A549 treated with AZD9567 at 1 μM for 4 hours (cell line): Measurements from ENCODE around the gene PCDHB10. TPM values are rescaled to one million over a fixed set of nuclear protein-coding genes. Genes with fewer than 3 reads are reported as not detected.

Experiments
- total RNA-seq: library from RNA; stranded (reverse); fragments of 200-300 nt; extraction: Qiagen RNA extraction; gene quantifications from 5 replicates; pipeline ENCODE4 v1.2.3, GENCODE V29; 2022; ENCODE audit not compliant: insufficient read depth

PCDHB10 gene
- 0.04 to 0.05 TPM in 2 of 5 replicates, not detected in the others for total RNA-seq

DNA sequence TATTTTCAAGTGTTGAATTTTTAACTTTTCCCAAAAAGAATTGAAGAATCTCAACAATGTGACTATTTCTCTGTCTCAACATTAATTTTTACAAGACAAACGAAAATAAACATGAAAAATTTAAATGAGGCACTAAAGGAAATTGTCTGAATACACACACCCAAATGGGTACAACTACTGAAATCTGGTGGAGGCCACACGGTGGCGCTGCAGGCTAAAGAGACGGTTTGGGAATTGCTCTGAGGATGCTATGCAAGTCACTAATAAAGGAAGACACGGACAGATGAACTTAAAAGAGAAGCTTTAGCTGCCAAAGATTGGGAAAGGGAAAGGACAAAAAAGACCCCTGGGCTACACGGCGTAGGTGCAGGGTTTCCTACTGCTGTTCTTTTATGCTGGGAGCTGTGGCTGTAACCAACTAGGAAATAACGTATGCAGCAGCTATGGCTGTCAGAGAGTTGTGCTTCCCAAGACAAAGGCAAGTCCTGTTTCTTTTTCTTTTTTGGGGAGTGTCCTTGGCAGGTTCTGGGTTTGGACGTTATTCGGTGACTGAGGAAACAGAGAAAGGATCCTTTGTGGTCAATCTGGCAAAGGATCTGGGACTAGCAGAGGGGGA, at the start of gene PCDHB10:
TSS of gene PCDHB10 (plus strand) at position 244 of the 616 bp plus-strand sequence. CDS start at position 444, 200 bp downstream.

GRCh38 chr5:141149812-141150211, 42.3 kb upstream of the PCDHB10 start, which contains the start of gene PCDHB6:
Gene PCDHB6, plus strand, starts transcription at chr5:141150057. Its CDS starts 201 bp downstream, at chr5:141150258.

DNA sequence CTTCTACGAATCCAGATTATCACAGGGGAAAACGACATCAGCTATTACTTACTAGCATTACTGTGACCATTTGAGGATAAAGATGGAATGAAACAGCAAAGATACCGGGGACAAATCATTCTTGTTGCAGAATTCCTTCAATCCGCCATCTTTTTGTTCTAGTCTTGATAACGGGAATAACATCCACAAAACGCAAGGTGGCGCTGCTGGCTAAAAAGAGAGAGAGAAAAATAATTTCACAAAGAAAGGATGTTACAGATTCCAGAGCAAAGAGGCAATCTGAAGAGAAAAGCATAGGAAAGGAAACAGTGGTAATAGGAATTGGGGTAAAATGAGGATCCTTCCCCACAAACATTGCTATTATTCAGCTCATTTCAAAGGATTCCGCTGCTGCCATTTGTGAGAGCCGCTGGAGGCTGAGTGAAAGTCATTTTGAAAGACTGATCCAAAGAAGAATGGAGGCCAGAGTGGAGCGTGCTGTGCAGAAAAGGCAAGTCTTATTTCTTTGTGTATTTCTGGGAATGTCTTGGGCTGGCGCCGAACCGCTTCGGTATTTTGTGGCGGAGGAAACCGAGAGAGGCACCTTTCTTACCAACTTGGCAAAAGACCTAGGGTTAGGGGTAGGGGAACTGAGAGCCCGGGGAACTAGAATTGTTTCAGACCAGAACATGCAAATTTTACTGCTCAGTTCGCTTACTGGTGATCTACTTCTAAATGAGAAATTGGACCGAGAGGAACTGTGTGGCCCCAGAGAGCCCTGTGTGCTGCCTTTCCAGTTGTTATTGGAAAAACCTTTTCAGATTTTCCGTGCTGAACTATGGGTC, 19.6 kb upstream of the PCDHB10 start, which contains the start of gene PCDHB7:
TSS of gene PCDHB7 (plus strand) at position 264 of the 824 bp plus-strand sequence. CDS start at position 456, 192 bp downstream.

DNA sequence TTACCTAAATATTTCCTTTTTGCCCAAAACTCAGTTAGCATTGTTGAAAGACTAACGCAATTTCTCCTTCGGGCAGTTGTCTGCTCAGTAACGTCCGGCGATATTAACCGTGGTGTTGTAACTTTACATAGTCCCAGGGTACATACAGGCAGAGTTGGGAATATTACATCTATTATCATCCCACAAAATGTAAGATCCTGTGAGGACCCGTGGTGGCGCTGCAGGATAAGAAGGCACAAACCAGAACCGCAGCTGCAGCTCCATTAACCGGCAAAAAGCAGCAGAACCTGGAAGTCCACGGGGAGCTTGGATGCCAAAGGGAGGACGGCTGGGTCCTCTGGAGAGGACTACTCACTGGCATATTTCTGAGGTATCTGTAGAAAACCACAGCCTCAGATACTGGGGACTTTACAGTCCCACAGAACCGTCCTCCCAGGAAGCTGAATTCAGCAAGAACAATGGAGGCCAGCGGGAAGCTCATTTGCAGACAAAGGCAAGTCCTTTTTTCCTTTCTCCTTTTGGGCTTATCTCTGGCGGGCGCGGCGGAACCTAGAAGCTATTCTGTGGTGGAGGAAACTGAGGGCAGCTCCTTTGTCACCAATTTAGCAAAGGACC, 14.5 kb upstream of the PCDHB10 start, which contains the start of gene PCDHB8:
TSS of gene PCDHB8 (plus strand) at position 214 of the 615 bp plus-strand sequence. CDS start at position 459, 245 bp downstream.

GRCh38 chr5:141182248-141182647, 9.9 kb upstream of the PCDHB10 start, which contains the start of gene PCDHB16:
Gene PCDHB16, plus strand, starts transcription at chr5:141182387. Its CDS starts 173 bp downstream, at chr5:141182560.

GRCh38 chr5:141186897-141187512, 5.1 kb upstream of the PCDHB10 start, which contains the start of gene PCDHB9:
Gene PCDHB9, plus strand, starts transcription at chr5:141187161. Its CDS starts 158 bp downstream, at chr5:141187319.

GRCh38 chr5:141199359-141200235, 7.4 kb downstream of the PCDHB10 start, which contains the start of gene PCDHB11:
Gene PCDHB11, plus strand, starts transcription at chr5:141199627. Its CDS starts 148 bp downstream, at chr5:141199775.

DNA sequence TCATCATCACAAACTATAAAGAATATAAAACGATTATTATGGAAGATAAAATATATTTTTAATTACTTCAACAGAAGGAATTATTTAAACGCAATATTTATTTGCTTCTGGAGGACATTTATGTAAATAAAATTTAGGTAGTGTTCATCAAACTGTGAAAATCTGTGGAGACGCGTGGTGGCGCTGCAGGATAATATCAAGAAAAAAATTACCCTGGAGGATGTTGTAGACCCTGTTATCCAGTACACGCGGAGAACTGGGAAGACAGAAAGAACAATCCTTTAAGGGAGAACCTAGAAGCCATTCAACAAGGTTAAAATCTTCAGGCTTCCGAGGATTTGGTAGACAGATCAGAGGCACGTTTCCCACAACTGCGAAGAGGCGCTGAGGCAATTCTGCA, 16.3 kb downstream of the PCDHB10 start, which contains the start of gene PCDHB12:
TSS of gene PCDHB12 (plus strand) at position 242 of the 400 bp plus-strand sequence. CDS start 189 bp downstream, outside the sequence.

DNA sequence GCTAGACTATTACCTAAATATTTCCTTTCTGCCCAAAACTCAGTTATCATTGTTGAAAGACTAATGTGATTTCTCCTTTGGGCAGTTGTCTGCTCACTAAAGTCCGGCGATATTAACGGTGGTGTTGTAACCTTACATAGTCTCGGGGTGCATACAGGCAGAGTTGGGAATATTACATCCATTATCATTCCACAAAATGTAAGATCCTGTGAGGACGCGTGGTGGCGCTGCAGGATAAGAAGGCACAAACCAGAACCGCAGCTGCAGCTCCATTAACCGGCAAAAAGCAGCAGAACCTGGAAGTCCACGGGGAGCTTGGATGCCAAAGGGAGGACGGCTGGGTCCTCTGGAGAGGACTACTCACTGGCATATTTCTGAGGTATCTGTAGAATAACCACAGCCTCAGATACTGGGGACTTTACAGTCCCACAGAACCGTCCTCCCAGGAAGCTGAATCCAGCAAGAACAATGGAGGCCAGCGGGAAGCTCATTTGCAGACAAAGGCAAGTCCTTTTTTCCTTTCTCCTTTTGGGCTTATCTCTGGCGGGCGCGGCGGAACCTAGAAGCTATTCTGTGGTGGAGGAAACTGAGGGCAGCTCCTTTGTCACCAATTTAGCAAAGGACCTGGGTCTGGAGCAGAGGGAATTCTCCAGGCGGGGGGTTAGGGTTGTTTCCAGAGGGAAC, 21.6 kb downstream of the PCDHB10 start, which contains the start of gene PCDHB13:
TSS of gene PCDHB13 (plus strand) at position 264 of the 684 bp plus-strand sequence. CDS start at position 469, 205 bp downstream.

DNA sequence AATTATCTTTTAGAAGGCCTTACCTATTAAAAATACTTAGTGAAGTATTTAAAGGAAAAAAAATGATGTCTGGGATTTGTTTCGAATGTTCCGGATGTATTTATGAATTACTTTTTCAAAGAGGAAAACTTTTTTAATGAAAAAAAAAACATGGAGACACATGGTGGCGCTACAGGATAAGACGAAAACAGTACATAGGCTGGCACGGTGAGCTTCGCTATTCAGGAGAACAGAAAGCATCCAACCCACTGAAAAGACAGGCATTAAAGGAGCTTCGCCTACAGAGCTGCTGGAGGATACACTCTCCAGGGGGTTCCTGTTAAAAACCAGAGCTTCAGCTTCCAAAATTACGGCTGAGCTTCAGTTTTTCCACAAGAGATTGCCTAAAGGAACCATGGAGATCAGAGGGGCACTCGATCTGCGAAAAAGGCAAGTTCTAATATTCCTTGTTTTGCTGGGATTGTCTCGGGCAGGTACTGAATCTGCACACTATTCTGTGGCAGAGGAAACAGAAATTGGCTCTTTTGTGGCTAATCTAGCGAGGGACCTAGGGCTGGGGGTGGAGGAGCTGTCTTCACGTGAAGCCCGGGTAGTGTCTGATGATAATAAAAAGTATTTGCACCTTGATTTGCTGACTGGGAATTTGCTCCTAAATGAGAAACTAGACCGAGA, 31.1 kb downstream of the PCDHB10 start, which contains the start of gene PCDHB14:
TSS of gene PCDHB14 (plus strand) at position 232 of the 672 bp plus-strand sequence. CDS start at position 395, 163 bp downstream.

Other genes starting within 250 kb of the PCDHB10 start
- 3.1 to 3.5 TPM (median 3.3 TPM) in 5 replicates for gene PCDHAC2, start 225.9 kb upstream of the PCDHB10 start, total RNA-seq
- gene PCDHB1, start 141.0 kb upstream of the PCDHB10 start, total RNA-seq: not detected in 5 replicates
- 0.77 to 3.1 TPM (median 3.1 TPM) in 5 replicates for gene PCDHB2, start 97.7 kb upstream of the PCDHB10 start, total RNA-seq
- 0.02 to 0.05 TPM (median 0.03 TPM) in 3 of 5 replicates, not detected in the others for gene PCDHB3, start 91.9 kb upstream of the PCDHB10 start, total RNA-seq
- gene PCDHB4, start 70.5 kb upstream of the PCDHB10 start, total RNA-seq: 0.03 to 0.06 TPM (median 0.05 TPM) in 3 of 5 replicates, not detected in the others
- 1.2 to 2.1 TPM (median 1.3 TPM) in 5 replicates for gene PCDHB5, start 57.1 kb upstream of the PCDHB10 start, total RNA-seq
- 0.71 to 1.3 TPM (median 0.88 TPM) in 5 replicates for gene PCDHB6, start 42.3 kb upstream of the PCDHB10 start, total RNA-seq
- gene PCDHB7, start 19.7 kb upstream of the PCDHB10 start, total RNA-seq: 0.02 TPM in 1 of 5 replicates, not detected in the others
- gene PCDHB8, start 14.6 kb upstream of the PCDHB10 start, total RNA-seq: 0.21 to 0.30 TPM (median 0.25 TPM) in 4 of 5 replicates, not detected in the other
- gene PCDHB16, start 10.0 kb upstream of the PCDHB10 start, total RNA-seq: 0.02 to 0.09 TPM (median 0.06 TPM) in 4 of 5 replicates, not detected in the other
- 0.02 to 0.20 TPM (median 0.05 TPM) in 3 of 5 replicates, not detected in the others for gene PCDHB9, start 5.2 kb upstream of the PCDHB10 start, total RNA-seq
- gene PCDHB11, start 7.3 kb downstream of the PCDHB10 start, total RNA-seq: 0.02 to 0.06 TPM (median 0.05 TPM) in 4 of 5 replicates, not detected in the other
- gene PCDHB12, start 16.4 kb downstream of the PCDHB10 start, total RNA-seq: 0.06 TPM in 1 of 5 replicates, not detected in the others
- 0.05 to 0.06 TPM (median 0.06 TPM) in 4 of 5 replicates, not detected in the other for gene PCDHB13, start 21.6 kb downstream of the PCDHB10 start, total RNA-seq
- gene PCDHB14, start 31.0 kb downstream of the PCDHB10 start, total RNA-seq: 0.06 to 0.11 TPM (median 0.06 TPM) in 4 of 5 replicates, not detected in the other
- gene PCDHB15, start 53.0 kb downstream of the PCDHB10 start, total RNA-seq: 0.02 to 0.09 TPM (median 0.07 TPM) in 4 of 5 replicates, not detected in the other
- not detected in 5 replicates for gene SLC25A2, start 111.7 kb downstream of the PCDHB10 start, total RNA-seq
- gene TAF7, start 128.4 kb downstream of the PCDHB10 start, total RNA-seq: 60.6 to 75.9 TPM (median 73.6 TPM) in 5 replicates
- gene PCDHGA1, start 138.2 kb downstream of the PCDHB10 start, total RNA-seq: 0.22 to 0.39 TPM (median 0.28 TPM) in 4 of 5 replicates, not detected in the other
- gene PCDHGA2, start 146.4 kb downstream of the PCDHB10 start, total RNA-seq: 0.42 to 1.1 TPM (median 0.53 TPM) in 5 replicates
- gene PCDHGA3, start 151.5 kb downstream of the PCDHB10 start, total RNA-seq: 0.02 TPM in 2 of 5 replicates, not detected in the others
- 1.2 to 1.7 TPM (median 1.5 TPM) in 4 of 5 replicates, not detected in the other for gene PCDHGB1, start 157.7 kb downstream of the PCDHB10 start, total RNA-seq
- gene PCDHGA4, start 162.7 kb downstream of the PCDHB10 start, total RNA-seq: 0.08 to 0.17 TPM (median 0.13 TPM) in 4 of 5 replicates, not detected in the other
- 0.07 to 0.13 TPM (median 0.08 TPM) in 4 of 5 replicates, not detected in the other for gene PCDHGB2, start 167.6 kb downstream of the PCDHB10 start, total RNA-seq
- gene PCDHGA5, start 171.8 kb downstream of the PCDHB10 start, total RNA-seq: 0.09 to 0.87 TPM (median 0.14 TPM) in 5 replicates
- gene PCDHGB3, start 177.9 kb downstream of the PCDHB10 start, total RNA-seq: 0.14 to 0.80 TPM (median 0.26 TPM) in 5 replicates
- gene PCDHGA6, start 181.5 kb downstream of the PCDHB10 start, total RNA-seq: 0.14 to 0.20 TPM (median 0.18 TPM) in 4 of 5 replicates, not detected in the other
- 0.44 to 0.91 TPM (median 0.79 TPM) in 5 replicates for gene PCDHGA7, start 190.4 kb downstream of the PCDHB10 start, total RNA-seq
- gene PCDHGB4, start 195.3 kb downstream of the PCDHB10 start, total RNA-seq: 0.66 to 0.88 TPM (median 0.85 TPM) in 5 replicates
- gene PCDHGA8, start 200.3 kb downstream of the PCDHB10 start, total RNA-seq: 0.02 to 0.05 TPM (median 0.04 TPM) in 4 of 5 replicates, not detected in the other
- 1.9 to 2.9 TPM (median 2.4 TPM) in 5 replicates for gene PCDHGB5, start 205.6 kb downstream of the PCDHB10 start, total RNA-seq
- 0.02 to 0.07 TPM (median 0.04 TPM) in 4 of 5 replicates, not detected in the other for gene PCDHGA9, start 210.4 kb downstream of the PCDHB10 start, total RNA-seq
- 0.05 to 0.11 TPM (median 0.09 TPM) in 4 of 5 replicates, not detected in the other for gene PCDHGB6, start 215.7 kb downstream of the PCDHB10 start, total RNA-seq
- gene PCDHGA10, start 220.6 kb downstream of the PCDHB10 start, total RNA-seq: 0.05 TPM in 1 of 5 replicates, not detected in the others
- 0.05 to 0.70 TPM (median 0.06 TPM) in 5 replicates for gene PCDHGB7, start 225.3 kb downstream of the PCDHB10 start, total RNA-seq
- 0.01 to 0.03 TPM (median 0.02 TPM) in 3 of 5 replicates, not detected in the others for gene PCDHGA11, start 228.7 kb downstream of the PCDHB10 start, total RNA-seq
- 0.01 to 0.02 TPM (median 0.02 TPM) in 3 of 5 replicates, not detected in the others for gene PCDHGA12, start 238.2 kb downstream of the PCDHB10 start, total RNA-seq